MCF 10A (cell line): ENCODE data around the gene UBE2K. TPM values are rescaled to one million over a fixed set of nuclear protein-coding genes. Genes with fewer than 3 reads are reported as not detected.

Experiments
- BruUV-seq: library from RNA; stranded (reverse); fragments of 400-500 nt; replicated peaks from 2 replicates; lab custom pipeline; 2021; lab: Mats Ljungman, UMichigan
- CTCF ChIA-PET: fragments of 300-600 bp; sonication (Branson Sonifier 250); formaldehyde crosslinking; extraction: SDS; loops from one replicate; lab custom pipeline; 2021; ENCODE audit warnings: antibody characterized with exemption, inconsistent platforms; lab: Yijun Ruan, JAX
- POLR2A ChIA-PET: fragments of 300-600, 350-650 bp; sonication (Branson Sonifier 250); formaldehyde crosslinking; extraction: SDS; loops from one replicate; lab custom pipeline; 2020; ENCODE audit warnings: antibody characterized with exemption, inconsistent platforms; lab: Yijun Ruan, JAX
- DNase-seq: peaks from one replicate; pipeline ENCODE4 v3.0.0-alpha.2; 2018; ENCODE audit not compliant: unreplicated experiment
- H3K27ac Mint-ChIP-seq: one replicate; pipeline ENCODE4 v1.8.0; 2022; ENCODE audit warnings: mild to moderate bottlenecking, low read depth, mixed read lengths; ENCODE audit not compliant: unreplicated experiment
- H3K27me3 Mint-ChIP-seq: one replicate; pipeline ENCODE4 v1.8.0; 2022; ENCODE audit warnings: mixed read lengths; ENCODE audit not compliant: insufficient read depth, unreplicated experiment
- H3K36me3 Mint-ChIP-seq: one replicate; pipeline ENCODE4 v1.8.0; 2022; ENCODE audit warnings: mild to moderate bottlenecking, moderate library complexity, mixed read lengths; ENCODE audit not compliant: insufficient read depth, unreplicated experiment
- H3K4me1 Mint-ChIP-seq: one replicate; pipeline ENCODE4 v1.8.0; 2022; ENCODE audit warnings: mixed read lengths; ENCODE audit not compliant: insufficient read depth, unreplicated experiment
- H3K4me3 Mint-ChIP-seq: one replicate; pipeline ENCODE4 v1.8.0; 2022; ENCODE audit warnings: mild to moderate bottlenecking, moderate library complexity, mixed read lengths; ENCODE audit not compliant: unreplicated experiment
- H3K9me3 Mint-ChIP-seq: one replicate; pipeline ENCODE4 v1.8.0; 2022; ENCODE audit warnings: mixed read lengths; ENCODE audit not compliant: unreplicated experiment
- intact Hi-C: fragments of 100-400 bp; cut with micrococcal nuclease; formaldehyde crosslinking; loops from 2 replicates; pipeline ENCODE4 v1.14.1; 2022
- total RNA-seq: library from RNA; stranded (reverse); gene quantifications from 2 replicates; pipeline ENCODE4 v1.2.3, GENCODE V29; 2022
- TF ChIP-seq, protein P1 (sequence below): fragments of 200-600 bp; IDR thresholded peaks from one replicate; pipeline ENCODE4 v1.8.0; 2022; ENCODE audit warnings: antibody characterized with exemption, mild to moderate bottlenecking; ENCODE audit not compliant: unreplicated experiment

Gene UBE2K
- total RNA-seq, 1 experiment from 2014 or later = 117 TPM

- DNase-seq = peak; percentile 20
- no TSS peak for BruUV-seq
- ChIA-PET POLR2A (no interaction called here), CTCF (interaction anchor here (0.7 kb wide), 1 partner anchor 342 kb away, joined by 4 read pairs; no protein-coding TSS in a partner anchor)
- TF ChIP-seq, protein P1, sequence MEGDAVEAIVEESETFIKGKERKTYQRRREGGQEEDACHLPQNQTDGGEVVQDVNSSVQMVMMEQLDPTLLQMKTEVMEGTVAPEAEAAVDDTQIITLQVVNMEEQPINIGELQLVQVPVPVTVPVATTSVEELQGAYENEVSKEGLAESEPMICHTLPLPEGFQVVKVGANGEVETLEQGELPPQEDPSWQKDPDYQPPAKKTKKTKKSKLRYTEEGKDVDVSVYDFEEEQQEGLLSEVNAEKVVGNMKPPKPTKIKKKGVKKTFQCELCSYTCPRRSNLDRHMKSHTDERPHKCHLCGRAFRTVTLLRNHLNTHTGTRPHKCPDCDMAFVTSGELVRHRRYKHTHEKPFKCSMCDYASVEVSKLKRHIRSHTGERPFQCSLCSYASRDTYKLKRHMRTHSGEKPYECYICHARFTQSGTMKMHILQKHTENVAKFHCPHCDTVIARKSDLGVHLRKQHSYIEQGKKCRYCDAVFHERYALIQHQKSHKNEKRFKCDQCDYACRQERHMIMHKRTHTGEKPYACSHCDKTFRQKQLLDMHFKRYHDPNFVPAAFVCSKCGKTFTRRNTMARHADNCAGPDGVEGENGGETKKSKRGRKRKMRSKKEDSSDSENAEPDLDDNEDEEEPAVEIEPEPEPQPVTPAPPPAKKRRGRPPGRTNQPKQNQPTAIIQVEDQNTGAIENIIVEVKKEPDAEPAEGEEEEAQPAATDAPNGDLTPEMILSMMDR = no peak
- no peaks in the 10 kb centered on the region for H3K9me3 Mint-ChIP-seq
- peaks cover 7% of the 10 kb centered on the region for H3K36me3 Mint-ChIP-seq
- intact Hi-C loops = no loop called here
- no peak overlapping the region for H3K4me3 Mint-ChIP-seq
- no peaks in the 10 kb centered on the region for H3K27me3 Mint-ChIP-seq
- no peak overlapping the region for H3K27ac Mint-ChIP-seq
- H3K4me1 Mint-ChIP-seq = no peaks in the 10 kb centered on the region
Measured at GRCh38 chr4:39814403-39815185, 116.7 kb downstream of the UBE2K start.

DNA sequence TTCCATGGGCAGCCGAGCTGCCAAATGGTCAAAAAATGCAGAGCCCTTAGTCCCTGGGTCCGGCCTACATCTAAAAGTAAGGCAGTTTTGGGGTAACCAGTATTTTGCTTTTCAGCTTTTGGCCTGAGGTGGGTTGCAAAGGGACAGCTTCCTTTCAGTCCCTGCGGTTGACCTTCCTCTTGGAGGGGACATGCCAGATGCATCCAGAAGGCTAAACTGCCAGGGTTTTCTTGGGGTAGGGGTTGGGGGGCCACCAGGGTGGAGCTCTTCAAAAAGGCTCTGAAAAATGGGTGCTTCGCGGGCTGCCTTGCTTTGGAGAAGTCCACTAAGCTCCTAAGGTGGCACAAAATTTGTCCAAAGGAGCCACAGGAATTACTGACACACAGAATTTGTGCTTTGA is 120.7 kb downstream of the UBE2K start:
- CTCF ChIA-PET = interaction anchor here (0.6 to 0.9 kb wide), 4 partner anchors 8 to 123 kb away, joined by 3 to 4 read pairs (median 3); no protein-coding TSS in a partner anchor
- BruUV-seq = no TSS peak
- no peak for DNase-seq
- no peaks in the 10 kb centered on the region for H3K9me3 Mint-ChIP-seq
- intact Hi-C loops = no loop called here
- H3K36me3 Mint-ChIP-seq = peaks cover 27% of the 10 kb centered on the region
- TF ChIP-seq, protein P1 = no peak
- H3K4me3 Mint-ChIP-seq = no peak overlapping the region
- peaks cover 5% of the 10 kb centered on the region for H3K4me1 Mint-ChIP-seq
- H3K27me3 Mint-ChIP-seq = no peaks in the 10 kb centered on the region
- POLR2A ChIA-PET = interaction anchor here (0.7 to 2.0 kb wide), 3 partner anchors 10 to 359 kb away, joined by 3 to 8 read pairs (median 4); no protein-coding TSS in a partner anchor
- H3K27ac Mint-ChIP-seq = no peak overlapping the region

- no peak overlapping the region for H3K4me3 Mint-ChIP-seq
Measured at GRCh38 chr4:39820186-39820585, 122.2 kb downstream of the UBE2K start.

GRCh38 chr4:39821951-39822350 is 124.0 kb downstream of the UBE2K start:
- ChIA-PET CTCF (no interaction called here), POLR2A (no interaction called here)
- no TSS peak for BruUV-seq
- no peaks in the 10 kb centered on the region for H3K27me3 Mint-ChIP-seq
- no peaks in the 10 kb centered on the region for H3K9me3 Mint-ChIP-seq
- no peak for DNase-seq
- intact Hi-C loops = loop anchor here (10.0 kb wide), 1 partner anchor 127 kb away; the partner anchor contains the start of gene UBE2K
- peaks cover 58% of the 10 kb centered on the region for H3K36me3 Mint-ChIP-seq
- no peak overlapping the region for H3K27ac Mint-ChIP-seq
- H3K4me3 Mint-ChIP-seq = no peak overlapping the region
- TF ChIP-seq, protein P1 = no peak
- peaks cover 5% of the 10 kb centered on the region for H3K4me1 Mint-ChIP-seq

More at GRCh38 chr4:39820186-39820585, 122.2 kb downstream of the UBE2K start:
- TF ChIP-seq, protein P1 = no peak
- H3K27me3 Mint-ChIP-seq = no peaks in the 10 kb centered on the region
- ChIA-PET CTCF (interaction anchor here (0.6 kb wide), 1 partner anchor 81 kb away, joined by 3 read pairs; no protein-coding TSS in a partner anchor), POLR2A (no interaction called here)
- peaks cover 43% of the 10 kb centered on the region for H3K36me3 Mint-ChIP-seq
- no TSS peak for BruUV-seq
- intact Hi-C loops = loop anchor here (10.0 kb wide), 1 partner anchor 125 kb away; the partner anchor contains the start of gene UBE2K
- peaks cover 5% of the 10 kb centered on the region for H3K4me1 Mint-ChIP-seq
- H3K27ac Mint-ChIP-seq = no peak overlapping the region
- no peak for DNase-seq
- no peaks in the 10 kb centered on the region for H3K9me3 Mint-ChIP-seq
